Astrocyte (in vitro differentiated cells and primary cell): ENCODE results near the gene CCDC51.

ENCODE experiments used
- CTCF ChIP-seq: IDR thresholded peaks from 2 replicates; pipeline ENCODE4 v1.5.1; 2011; ENCODE audit warnings: low read depth, mild to moderate bottlenecking, inconsistent platforms, low read length, moderate library complexity; ENCODE audit not compliant: insufficient read depth
- EZH2 ChIP-seq: IDR thresholded peaks from 2 replicates; pipeline ENCODE4 v1.6.1; 2012; ENCODE audit warnings: mild to moderate bottlenecking, low read length, inconsistent platforms; ENCODE audit not compliant: insufficient read depth

GRCh38 chr3:48436477-48436787 is 3.5 kb downstream of the CCDC51 start:
- TF ChIP-seq CTCF = no peak
- TF ChIP-seq EZH2 = no peak
